ENCODE results near the gene CCDC188. TPM values are rescaled to one million over a fixed set of nuclear protein-coding genes. Genes with fewer than 3 reads are reported as not detected.
A peak's percentile ranks its signal among the peaks of the same experiment; 100 is the strongest.
"Not testable (repeated sequence)": the region's sequence is repeated elsewhere in the genome, so short reads cannot be mapped to it uniquely, and the experiment has no call there.

The CCDC188 gene
- total RNA-seq, 2 donors from 2014 or later: 0.32 to 0.77 TPM

- H3K27me3 Mint-ChIP-seq: no peaks in the 10 kb centered on the region
- no peak overlapping the region for H3K4me3 Mint-ChIP-seq
- H3K4me1 Mint-ChIP-seq: no peaks in the 10 kb centered on the region
Measured at GRCh38 chr22:20166703-20167102, 15.8 kb upstream of the CCDC188 start.

GRCh38 chr22:20165913-20166312 lies 15.1 kb upstream of the CCDC188 start:
- Mint-ChIP-seq H3K4me1 (no peaks in the 10 kb centered on the region), H3K9me3 (no peaks in the 10 kb centered on the region), H3K27me3 (no peaks in the 10 kb centered on the region), H3K27ac (no peak overlapping the region), H3K4me3 (no peak overlapping the region), H3K36me3 (ENCODE audit: low read depth) (no peaks in the 10 kb centered on the region)
- ATAC-seq (replicated peaks): no peak

More at GRCh38 chr22:20166703-20167102, 15.8 kb upstream of the CCDC188 start:
- H3K36me3 Mint-ChIP-seq (ENCODE audit: low read depth): no peaks in the 10 kb centered on the region
- ATAC-seq (replicated peaks): no peak
- H3K9me3 Mint-ChIP-seq: no peaks in the 10 kb centered on the region
- H3K27ac Mint-ChIP-seq: no peak overlapping the region

DNA sequence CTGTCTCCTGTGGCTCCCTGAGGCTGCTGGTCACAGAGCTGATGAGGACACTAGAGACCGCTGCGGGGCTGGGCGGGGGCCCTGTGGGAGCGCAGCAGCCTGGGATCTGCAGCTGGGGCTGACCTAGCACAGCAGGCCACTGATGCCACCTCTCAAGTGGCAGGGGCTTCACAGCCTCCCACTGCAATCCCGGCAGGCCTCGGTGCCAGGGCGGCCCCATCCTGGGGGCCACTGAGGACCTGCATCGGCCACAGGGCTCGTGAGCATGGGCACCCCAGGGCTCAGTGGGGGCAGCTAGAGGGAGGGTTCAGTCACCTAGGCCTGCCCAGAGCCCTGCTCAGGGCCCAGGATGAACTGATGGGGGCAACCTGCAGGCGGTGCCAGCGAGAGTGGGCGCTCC lies 14.6 kb upstream of the CCDC188 start:
- Mint-ChIP-seq H3K4me1 (no peaks in the 10 kb centered on the region), H3K36me3 (ENCODE audit: low read depth) (no peaks in the 10 kb centered on the region), H3K27me3 (no peaks in the 10 kb centered on the region), H3K27ac (no peak overlapping the region), H3K4me3 (no peak overlapping the region), H3K9me3 (no peaks in the 10 kb centered on the region)
- no peak for ATAC-seq (replicated peaks)

DNA sequence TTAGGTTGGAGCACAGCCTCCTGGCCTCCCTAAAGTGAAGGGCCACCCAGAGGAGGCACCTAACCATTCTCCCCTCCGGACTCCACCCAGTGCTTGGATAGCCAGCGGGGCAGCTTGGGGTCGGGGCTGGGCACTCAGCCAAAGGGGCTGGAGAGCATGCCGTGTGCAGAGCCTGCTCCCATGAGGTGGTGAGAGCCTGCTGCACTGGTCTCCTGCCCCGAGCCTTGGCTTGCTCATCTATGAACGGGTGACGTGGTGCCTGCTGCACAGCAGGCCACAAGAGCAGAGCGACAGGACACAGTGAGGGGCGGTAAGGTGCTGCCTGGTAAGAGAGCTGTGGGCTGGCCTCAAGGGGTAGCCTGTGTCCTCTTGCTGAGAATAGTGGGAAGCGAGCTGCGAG lies 14.0 kb upstream of the CCDC188 start:
- Mint-ChIP-seq H3K36me3 (ENCODE audit: low read depth) (no peaks in the 10 kb centered on the region), H3K27ac (no peak overlapping the region), H3K9me3 (no peaks in the 10 kb centered on the region), H3K27me3 (no peaks in the 10 kb centered on the region), H3K4me3 (no peak overlapping the region), H3K4me1 (no peaks in the 10 kb centered on the region)
- ATAC-seq (replicated peaks): no peak

DNA sequence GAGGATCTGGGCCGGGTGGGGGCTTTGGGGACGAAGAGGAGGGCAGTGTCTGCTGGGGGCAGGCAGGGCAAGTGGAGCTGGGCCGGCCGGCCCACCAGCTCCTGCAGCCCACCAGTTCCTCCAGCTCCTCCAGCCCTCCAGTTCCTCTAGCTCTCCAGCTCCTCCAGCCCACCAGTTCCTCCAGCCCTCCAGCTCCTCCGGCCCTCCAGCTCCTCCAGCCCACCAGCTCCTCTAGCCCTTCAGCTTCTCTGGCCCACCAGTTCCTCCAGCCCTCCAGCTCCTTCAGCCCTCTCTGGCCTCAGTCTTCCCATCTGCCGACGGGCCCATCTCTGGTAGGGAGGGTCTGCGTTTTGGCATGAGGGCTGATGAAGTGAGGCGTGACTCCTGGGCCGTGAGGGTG lies 9.2 kb upstream of the CCDC188 start:
- Mint-ChIP-seq H3K27me3 (no peaks in the 10 kb centered on the region), H3K4me1 (no peaks in the 10 kb centered on the region), H3K27ac (no peak overlapping the region), H3K9me3 (no peaks in the 10 kb centered on the region), H3K36me3 (ENCODE audit: low read depth) (no peaks in the 10 kb centered on the region), H3K4me3 (no peak overlapping the region)
- no peak for ATAC-seq (replicated peaks)

DNA sequence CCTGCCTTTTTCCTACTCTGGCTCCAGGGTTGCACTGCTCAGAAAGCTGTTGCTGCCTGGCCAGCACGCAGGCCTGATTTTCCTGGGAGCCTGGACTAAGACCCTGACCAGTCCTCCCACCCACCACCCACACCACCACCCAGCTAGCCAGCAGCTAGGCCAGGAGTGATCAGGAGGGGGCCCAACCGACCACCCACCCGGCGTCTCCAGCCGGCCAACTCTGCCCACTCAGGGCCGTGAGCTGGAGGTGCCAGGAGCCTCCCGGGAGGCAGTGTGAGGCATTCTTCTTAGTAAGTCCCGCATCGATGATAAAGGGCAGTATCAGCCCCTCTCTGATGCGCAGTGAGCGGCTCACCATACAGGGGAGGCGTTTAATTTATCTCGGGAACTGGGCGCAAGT lies 8.7 kb upstream of the CCDC188 start:
- H3K27me3 Mint-ChIP-seq; H3K4me3 Mint-ChIP-seq; H3K4me1 Mint-ChIP-seq; H3K27ac Mint-ChIP-seq; ATAC-seq (replicated peaks); H3K36me3 Mint-ChIP-seq (ENCODE audit: low read depth); H3K9me3 Mint-ChIP-seq: not testable (repeated sequence)

GRCh38 chr22:20159076-20159475 lies 8.2 kb upstream of the CCDC188 start:
- Mint-ChIP-seq H3K27me3 (no peaks in the 10 kb centered on the region), H3K9me3 (no peaks in the 10 kb centered on the region), H3K4me1 (no peaks in the 10 kb centered on the region), H3K36me3 (ENCODE audit: low read depth) (no peaks in the 10 kb centered on the region), H3K4me3 (no peak overlapping the region), H3K27ac (no peak overlapping the region)
- no peak for ATAC-seq (replicated peaks)

DNA sequence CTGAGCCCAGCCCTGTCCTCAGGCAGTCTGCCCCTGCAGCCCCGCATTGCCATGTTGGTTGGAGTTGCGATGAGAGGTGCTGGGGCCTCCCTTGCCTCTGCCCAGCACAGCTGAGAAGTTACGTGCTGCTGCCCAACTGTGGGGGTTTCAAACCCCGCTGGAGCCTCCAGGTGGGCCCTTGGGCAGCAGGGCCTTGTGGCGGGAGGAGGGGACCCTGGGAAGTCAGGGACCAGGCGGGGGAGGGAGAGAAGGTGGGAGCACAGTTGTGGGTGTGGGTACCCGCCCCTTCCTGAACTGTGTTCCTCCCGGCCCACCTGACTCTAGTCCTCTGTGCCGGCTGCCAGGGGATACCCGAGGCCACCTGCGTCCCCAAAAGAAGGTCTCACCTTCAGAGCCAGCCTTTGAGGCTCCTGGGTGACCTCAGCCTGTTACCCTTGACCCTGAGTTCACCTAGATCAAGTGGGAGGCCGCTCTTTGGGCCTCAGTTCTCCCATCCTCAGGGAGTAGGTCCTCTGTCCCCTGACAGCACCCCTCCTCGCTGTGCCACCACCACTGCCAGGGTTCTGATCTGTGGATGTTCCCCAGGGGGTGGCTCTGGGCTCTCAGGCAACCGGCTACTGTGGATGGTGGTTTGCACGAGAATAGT lies 7.7 kb upstream of the CCDC188 start:
- ATAC-seq (replicated peaks): no peak

DNA sequence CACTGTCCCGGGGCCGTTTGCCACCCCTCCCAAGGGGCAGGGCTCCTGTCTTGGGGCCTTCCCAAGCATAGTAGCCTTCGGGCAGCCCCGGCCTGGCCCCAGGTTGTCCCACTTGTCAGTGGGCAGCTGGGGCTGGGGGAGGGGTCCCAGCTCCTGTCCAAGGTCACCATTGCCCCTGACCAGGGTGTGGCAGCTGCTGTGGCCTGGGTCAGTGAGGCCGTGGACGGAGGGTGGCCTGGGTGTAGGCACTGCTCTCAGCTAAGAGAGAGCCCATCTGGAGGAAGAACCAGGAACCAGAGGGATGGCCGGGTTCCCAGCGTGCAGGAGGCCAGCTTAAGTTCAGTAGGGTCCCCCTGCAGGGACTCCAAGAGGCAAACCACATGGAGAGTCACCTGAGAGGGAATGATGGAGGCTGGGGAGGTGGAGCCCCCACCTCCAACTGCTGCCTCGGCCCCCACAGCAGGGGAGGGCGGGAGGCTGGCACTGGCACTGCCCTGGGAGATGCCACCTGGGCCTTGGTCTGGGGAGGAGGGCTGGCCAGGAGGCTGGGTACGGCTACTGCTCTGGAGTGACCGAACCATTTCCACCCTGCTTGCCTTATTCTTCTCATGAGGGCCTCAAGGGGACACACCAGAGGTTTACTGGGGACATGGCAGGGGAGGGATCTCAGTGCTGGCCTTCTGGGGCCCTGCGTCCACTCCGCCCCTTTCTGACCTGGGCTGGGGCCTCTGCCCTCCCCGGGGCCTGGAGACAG lies 6.8 kb upstream of the CCDC188 start:
- ATAC-seq (replicated peaks): no peak
- Mint-ChIP-seq H3K4me3 (no peak overlapping the region), H3K27me3 (no peaks in the 10 kb centered on the region), H3K27ac (no peak overlapping the region), H3K4me1 (no peaks in the 10 kb centered on the region), H3K9me3 (no peaks in the 10 kb centered on the region), H3K36me3 (ENCODE audit: low read depth) (no peaks in the 10 kb centered on the region)

More for the DNA sequence above, 7.7 kb upstream of the CCDC188 start:
- H3K36me3 Mint-ChIP-seq (ENCODE audit: low read depth): no peaks in the 10 kb centered on the region
- no peaks in the 10 kb centered on the region for H3K4me1 Mint-ChIP-seq
- H3K27ac Mint-ChIP-seq: no peak overlapping the region
- no peaks in the 10 kb centered on the region for H3K27me3 Mint-ChIP-seq
- H3K9me3 Mint-ChIP-seq: no peaks in the 10 kb centered on the region
- no peak overlapping the region for H3K4me3 Mint-ChIP-seq

DNA sequence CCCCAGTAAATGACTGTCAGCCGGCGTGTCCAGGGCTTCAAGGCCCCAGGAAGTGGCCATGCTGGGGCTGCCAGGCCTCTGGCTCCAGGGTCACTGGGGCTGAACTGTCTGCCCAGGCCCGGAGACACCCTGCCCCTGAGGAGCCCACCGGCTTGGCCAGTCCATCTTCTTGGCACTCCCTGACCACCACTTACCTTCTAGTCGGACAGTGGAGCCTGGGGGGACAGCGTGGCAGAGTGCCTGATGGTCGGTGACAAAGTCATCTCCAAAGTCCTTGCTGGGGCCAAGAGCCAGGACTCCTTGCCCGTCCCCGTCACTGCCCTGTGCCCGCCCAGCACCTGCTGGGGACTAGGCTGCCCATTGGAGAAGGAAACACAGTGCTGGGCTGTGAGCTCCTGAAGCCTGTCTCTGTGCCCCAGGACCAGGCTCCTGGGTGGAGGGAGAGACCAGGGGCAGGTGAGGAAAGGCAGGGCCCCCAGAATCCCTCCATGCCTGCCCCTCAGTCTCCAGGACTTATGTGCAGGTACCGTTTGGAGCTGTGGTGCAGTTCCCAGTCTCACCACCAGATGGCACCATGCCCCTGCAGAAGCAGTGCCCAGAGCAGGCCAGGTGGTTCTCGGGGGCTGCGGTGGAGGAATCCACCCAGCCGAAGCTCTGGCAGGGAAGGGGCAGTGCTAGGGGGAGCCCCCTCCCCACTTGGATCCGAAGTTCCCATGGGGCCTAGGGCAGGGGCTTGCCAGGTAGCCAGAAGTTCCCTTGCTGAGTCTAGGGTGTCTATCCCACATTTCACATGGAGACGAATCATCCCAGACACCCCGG lies 6.0 kb upstream of the CCDC188 start:
- ATAC-seq (replicated peaks): peak; percentile 77
- Mint-ChIP-seq H3K9me3 (no peaks in the 10 kb centered on the region), H3K36me3 (ENCODE audit: low read depth) (no peaks in the 10 kb centered on the region), H3K27ac (no peak overlapping the region), H3K4me3 (no peak overlapping the region), H3K27me3 (no peaks in the 10 kb centered on the region), H3K4me1 (no peaks in the 10 kb centered on the region)

GRCh38 chr22:20156042-20156389 lies 5.2 kb upstream of the CCDC188 start:
- H3K27ac Mint-ChIP-seq: no peak overlapping the region
- H3K36me3 Mint-ChIP-seq (ENCODE audit: low read depth): no peaks in the 10 kb centered on the region
- no peaks in the 10 kb centered on the region for H3K9me3 Mint-ChIP-seq
- no peak overlapping the region for H3K4me3 Mint-ChIP-seq
- ATAC-seq (replicated peaks): no peak
- no peaks in the 10 kb centered on the region for H3K27me3 Mint-ChIP-seq
- H3K4me1 Mint-ChIP-seq: no peaks in the 10 kb centered on the region

DNA sequence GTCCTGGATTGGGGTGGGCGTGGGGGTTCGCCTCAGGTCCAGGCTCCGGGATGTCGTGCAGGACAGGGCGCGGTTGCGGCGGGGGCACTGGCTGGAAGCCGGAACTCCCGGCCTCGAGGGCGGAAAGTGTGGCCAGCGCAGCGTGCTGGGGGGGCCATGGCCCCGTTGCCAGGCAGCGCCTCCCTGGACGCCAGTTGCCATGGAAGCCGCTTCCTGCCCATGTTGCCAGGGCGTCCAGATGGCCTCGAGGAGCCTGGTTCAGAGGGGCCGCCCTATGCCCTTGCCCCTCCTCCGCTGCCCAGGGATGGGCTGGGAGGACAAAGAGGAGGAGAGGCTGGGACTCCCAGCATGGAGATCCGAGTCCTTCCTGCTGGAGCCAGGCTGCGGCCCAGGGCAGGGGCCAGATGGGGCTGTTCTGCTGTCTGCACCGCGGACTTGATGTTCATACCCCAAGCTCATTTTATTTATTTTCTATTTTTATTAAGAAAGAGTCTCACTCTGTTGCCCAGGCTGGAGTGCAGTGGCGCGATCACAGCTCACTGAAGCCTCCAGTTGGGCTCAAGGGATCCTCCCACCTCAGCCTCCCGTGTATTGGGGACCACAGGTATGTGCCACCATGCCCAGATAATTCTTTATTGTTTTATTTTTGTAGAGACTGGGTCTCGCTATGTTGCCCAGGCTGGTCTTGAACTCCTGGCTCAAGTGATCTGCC lies 4.6 kb upstream of the CCDC188 start:
- no peak overlapping the region for H3K27ac Mint-ChIP-seq
- no peaks in the 10 kb centered on the region for H3K9me3 Mint-ChIP-seq
- H3K4me3 Mint-ChIP-seq: no peak overlapping the region
- no peaks in the 10 kb centered on the region for H3K36me3 Mint-ChIP-seq (ENCODE audit: low read depth)
- no peaks in the 10 kb centered on the region for H3K27me3 Mint-ChIP-seq
- ATAC-seq (replicated peaks): peak; percentile 23
- no peaks in the 10 kb centered on the region for H3K4me1 Mint-ChIP-seq

- Mint-ChIP-seq H3K36me3 (ENCODE audit: low read depth) (no peaks in the 10 kb centered on the region), H3K9me3 (no peaks in the 10 kb centered on the region), H3K27ac (no peak overlapping the region), H3K4me1 (no peaks in the 10 kb centered on the region), H3K27me3 (no peaks in the 10 kb centered on the region), H3K4me3 (no peak overlapping the region)
- no peak for ATAC-seq (replicated peaks)
Measured at GRCh38 chr22:20154602-20155187, 3.8 kb upstream of the CCDC188 start.

GRCh38 chr22:20153945-20154344 lies 3.1 kb upstream of the CCDC188 start:
- H3K4me1 Mint-ChIP-seq: no peaks in the 10 kb centered on the region
- H3K27ac Mint-ChIP-seq: no peak overlapping the region
- no peak for ATAC-seq (replicated peaks)
- H3K27me3 Mint-ChIP-seq: no peaks in the 10 kb centered on the region
- no peaks in the 10 kb centered on the region for H3K36me3 Mint-ChIP-seq (ENCODE audit: low read depth)
- no peaks in the 10 kb centered on the region for H3K9me3 Mint-ChIP-seq
- H3K4me3 Mint-ChIP-seq: no peak overlapping the region

All from activated T-helper 17 cell treated with anti-CD3 and anti-CD28 coated beads, Interleukin-2, amount 50 U/mL, for 72 hours (primary cell).